ENCODE results near the gene ADARB2. TPM values are rescaled to one million over a fixed set of nuclear protein-coding genes. Genes with fewer than 3 reads are reported as not detected.

The ADARB2 gene
- total and polyA plus RNA-seq, 3 donors from 2014 or later, result 8.5 to 13.0 (median 10.4) TPM

- H3K4me1 ChIP-seq, result no peaks in the 10 kb centered on the region
- intact Hi-C loops (cut with DNase I; ENCODE audit: low total_unique reads), result no loop called here
- H3K9me3 ChIP-seq, result no peaks in the 10 kb centered on the region
- H3K36me3 ChIP-seq (ENCODE audit: low read depth, missing control alignments), result no peaks in the 10 kb centered on the region
- no peak for DNase-seq
- H3K4me3 ChIP-seq, result no peak overlapping the region
- 70 to 94% methylated on average over 6 to 22 of the region's 24 CpGs for WGBS, 2 donors
- no peak overlapping the region for H3K27ac ChIP-seq
- TF ChIP-seq POLR2A (IDR thresholded peaks at IDR 0.05), result no peak
- TF ChIP-seq CTCF (IDR thresholded peaks at IDR 0.05), result no peak
- no peaks in the 10 kb centered on the region for H3K27me3 ChIP-seq
These were observed 537.2 kb downstream of the ADARB2 start for GRCh38 chr10:1199897-1200721.

GRCh38 chr10:1199345-1199673 is 538.0 kb downstream of the ADARB2 start:
- no peak overlapping the region for H3K27ac ChIP-seq
- intact Hi-C loops (cut with DNase I; ENCODE audit: low total_unique reads), result no loop called here
- H3K36me3 ChIP-seq (ENCODE audit: low read depth, missing control alignments), result no peaks in the 10 kb centered on the region
- H3K9me3 ChIP-seq, result no peaks in the 10 kb centered on the region
- no peak for DNase-seq
- no peaks in the 10 kb centered on the region for H3K4me1 ChIP-seq
- WGBS, 2 donors, result 59 to 63% methylated on average over 12 to 17 of the region's 17 CpGs
- no peak overlapping the region for H3K4me3 ChIP-seq
- TF ChIP-seq POLR2A (IDR thresholded peaks at IDR 0.05) (no peak), CTCF (IDR thresholded peaks at IDR 0.05) (no peak)
- no peaks in the 10 kb centered on the region for H3K27me3 ChIP-seq

- H3K36me3 ChIP-seq (ENCODE audit: low read depth, missing control alignments), result no peaks in the 10 kb centered on the region
- H3K4me1 ChIP-seq, result no peaks in the 10 kb centered on the region
- no peaks in the 10 kb centered on the region for H3K27me3 ChIP-seq
- intact Hi-C loops (cut with DNase I; ENCODE audit: low total_unique reads), result no loop called here
- TF ChIP-seq POLR2A (IDR thresholded peaks at IDR 0.05) (no peak), CTCF (IDR thresholded peaks at IDR 0.05) (no peak)
- H3K9me3 ChIP-seq, result no peaks in the 10 kb centered on the region
- H3K27ac ChIP-seq, result no peak overlapping the region
- no peak overlapping the region for H3K4me3 ChIP-seq
- no peak for DNase-seq
- WGBS, 2 donors, result 62 to 70% methylated on average over 13 to 20 of the region's 20 CpGs
These were observed 538.6 kb downstream of the ADARB2 start for GRCh38 chr10:1198453-1199344.

- Histone ChIP-seq H3K9me3 (no peaks in the 10 kb centered on the region), H3K36me3 (ENCODE audit: low read depth, missing control alignments) (no peaks in the 10 kb centered on the region), H3K4me1 (no peaks in the 10 kb centered on the region), H3K4me3 (no peak overlapping the region), H3K27me3 (no peaks in the 10 kb centered on the region), H3K27ac (no peak overlapping the region)
- DNase-seq, result no peak
- TF ChIP-seq CTCF (IDR thresholded peaks at IDR 0.05), result no peak
- TF ChIP-seq POLR2A (IDR thresholded peaks at IDR 0.05), result no peak
- 51 to 56% methylated on average over 6 of the region's 6 CpGs for WGBS, 2 donors
- intact Hi-C loops (cut with DNase I; ENCODE audit: low total_unique reads), result no loop called here
These were observed 539.9 kb downstream of the ADARB2 start for GRCh38 chr10:1197384-1197783.

Measured in testis (tissue), 3 donors.